Activated CD8-positive, alpha-beta memory T cell treated with anti-CD3 and anti-CD28 coated beads, Interleukin-2, amount 50 U/mL, for 1 hour (primary cell): ENCODE data around the gene MXD3.
"Not testable (repeated sequence)": the region's sequence is repeated elsewhere in the genome, so short reads cannot be mapped to it uniquely, and the experiment has no call there.

Experiments
- DNase-seq: peaks from one replicate; pipeline ENCODE4 v3.0.0-alpha.2; 2020; ENCODE audit errors: extremely low read depth

The MXD3 gene

DNA sequence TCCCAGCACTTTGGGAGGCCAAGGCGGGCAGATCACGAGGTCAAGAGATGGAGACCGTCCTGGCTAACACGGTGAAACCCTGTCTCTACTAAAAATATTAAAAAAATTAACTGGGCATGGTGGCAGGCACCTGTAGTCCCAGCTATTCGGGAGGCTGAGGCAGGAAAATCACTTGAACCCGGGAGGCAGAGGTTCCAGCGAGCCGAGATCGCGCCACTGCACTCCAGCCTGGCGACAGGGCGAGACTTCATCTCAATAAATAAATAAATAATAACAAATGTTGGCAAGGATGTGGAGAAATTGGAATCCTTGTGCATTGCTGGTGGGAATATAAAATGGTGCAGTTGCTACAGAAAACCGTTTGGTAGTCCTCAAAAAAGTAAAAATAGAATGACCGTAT, 31.3 kb upstream of the MXD3 start:
- not testable (repeated sequence) for DNase-seq

DNA sequence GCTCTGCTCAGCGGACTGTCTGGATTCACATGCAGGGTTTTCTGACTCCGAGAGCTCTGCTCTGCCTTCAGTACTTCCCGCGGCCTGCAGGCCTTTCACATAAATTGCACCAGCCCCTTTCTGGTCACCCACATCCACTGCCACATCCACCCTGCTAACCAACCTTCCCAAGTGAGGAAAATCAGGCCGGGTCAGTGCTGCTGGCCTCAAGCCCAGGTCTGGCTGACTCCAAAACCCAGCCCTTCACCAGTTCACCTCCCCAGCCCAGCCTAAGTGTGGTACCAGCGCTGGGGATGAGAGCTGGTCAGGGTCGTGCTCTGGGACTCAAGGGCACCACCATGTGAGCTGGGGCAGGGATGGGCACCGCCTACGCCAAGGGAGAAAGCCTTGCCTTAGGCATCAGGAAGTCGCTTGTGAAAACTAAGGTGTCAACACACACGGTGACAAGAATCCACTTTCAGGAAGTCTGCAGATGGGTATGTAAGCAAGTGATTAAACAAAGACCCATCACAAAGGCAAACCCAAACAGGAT, 27.5 kb upstream of the MXD3 start:
- DNase-seq, result no peak

GRCh38 chr5:177338251-177339106, 26.8 kb upstream of the MXD3 start:
- no peak for DNase-seq

DNA sequence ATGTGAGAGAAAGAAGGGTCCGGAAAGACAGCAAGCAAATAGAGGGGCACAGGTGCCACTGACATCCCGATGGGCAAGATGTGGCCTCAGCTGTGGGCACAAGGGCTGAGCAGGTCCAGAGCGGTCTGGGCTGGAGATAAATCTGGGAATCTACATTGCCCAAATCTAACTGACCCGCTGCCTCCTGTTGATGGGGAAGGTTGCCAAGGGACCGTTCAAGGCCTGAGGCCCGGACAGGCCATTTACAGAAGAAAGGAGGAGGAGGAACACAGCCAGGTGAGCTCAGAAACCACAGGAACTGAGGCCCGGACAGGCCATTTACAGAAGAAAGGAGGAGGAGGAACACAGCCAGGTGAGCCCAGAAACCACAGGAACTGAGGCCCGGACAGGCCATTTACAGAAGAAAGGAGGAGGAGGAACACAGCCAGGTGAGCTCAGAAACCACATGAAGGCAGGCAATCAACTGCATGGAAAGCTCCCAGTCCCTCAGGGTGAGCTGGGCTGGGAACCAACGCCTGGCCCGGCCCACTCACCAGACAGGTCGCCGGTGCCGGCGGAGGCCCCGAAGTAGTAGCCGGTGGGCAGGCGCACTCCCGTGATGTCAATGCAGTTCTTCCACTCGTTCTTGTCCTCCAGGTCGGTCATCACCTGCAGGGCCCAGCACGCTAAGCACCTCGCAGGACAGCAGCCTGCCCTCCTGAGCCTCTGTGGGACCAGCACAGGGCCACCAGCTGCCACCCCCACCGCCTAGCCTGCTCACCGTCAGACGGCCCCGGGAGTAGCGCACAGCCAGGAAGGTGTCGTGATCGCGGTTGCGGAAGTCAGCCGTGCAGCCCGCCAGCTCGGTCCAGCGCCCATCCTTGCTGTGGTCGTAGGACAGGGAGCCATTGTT, 25.2 kb upstream of the MXD3 start:
- DNase-seq, result no peak

- DNase-seq, result no peak
These were observed 24.4 kb upstream of the MXD3 start for GRCh38 chr5:177336112-177336511.

DNA sequence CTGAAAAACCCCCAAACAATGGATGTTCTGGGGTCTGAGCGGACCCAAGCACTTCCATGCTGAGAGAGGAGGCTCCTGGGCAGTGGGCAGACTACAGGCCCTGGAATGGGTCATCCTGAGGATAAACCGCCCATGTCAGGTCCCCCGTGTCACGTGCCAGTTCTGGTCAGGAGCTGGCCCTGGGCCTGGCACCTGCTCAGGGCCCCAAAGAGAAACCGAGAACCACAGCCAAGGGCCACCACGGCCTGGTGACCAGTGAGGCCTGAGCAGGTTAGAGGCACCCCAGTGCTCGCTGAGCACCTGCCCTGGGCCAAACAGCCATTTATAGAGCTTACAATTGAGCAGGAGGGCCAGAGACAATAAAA, 24.0 kb upstream of the MXD3 start:
- no peak for DNase-seq

- DNase-seq, result no peak
These were observed 23.3 kb upstream of the MXD3 start for GRCh38 chr5:177334781-177335700.

GRCh38 chr5:177334155-177334551, 22.5 kb upstream of the MXD3 start:
- DNase-seq, result no peak

DNA sequence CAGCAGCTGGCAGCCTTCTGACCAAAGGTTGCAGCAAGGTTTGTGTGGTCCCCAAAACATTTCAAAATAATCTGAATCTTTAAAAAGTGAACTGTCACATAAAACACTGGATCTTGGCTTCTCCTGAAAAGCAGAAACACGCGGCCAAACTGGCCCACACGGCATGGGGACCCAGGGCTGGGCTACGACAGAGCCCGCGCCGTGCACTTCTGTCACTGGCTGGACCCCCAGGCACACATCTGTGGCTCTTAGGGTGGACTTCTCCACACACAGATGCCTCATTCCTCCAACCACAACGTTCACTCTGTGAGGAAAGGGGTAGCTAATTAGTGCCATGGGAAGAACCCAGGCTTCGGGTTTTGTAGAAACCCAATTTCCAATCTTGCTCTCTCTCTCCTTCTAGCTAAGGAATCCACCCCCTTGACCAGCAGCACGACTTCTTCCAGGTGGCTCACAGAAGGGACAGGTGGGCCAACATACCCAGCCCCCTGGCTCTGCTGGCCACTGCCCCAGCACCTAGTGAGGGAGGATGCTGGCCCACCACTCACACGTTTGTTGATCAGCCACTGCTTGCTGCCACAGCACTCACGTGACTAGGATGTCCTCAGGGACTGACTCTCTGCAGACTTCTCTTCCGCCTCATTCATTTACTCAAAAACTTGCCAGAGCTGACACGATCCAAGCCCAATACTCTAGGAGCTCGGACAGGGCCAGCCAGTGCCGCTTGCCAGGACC, 21.9 kb upstream of the MXD3 start:
- DNase-seq, result no peak

DNA sequence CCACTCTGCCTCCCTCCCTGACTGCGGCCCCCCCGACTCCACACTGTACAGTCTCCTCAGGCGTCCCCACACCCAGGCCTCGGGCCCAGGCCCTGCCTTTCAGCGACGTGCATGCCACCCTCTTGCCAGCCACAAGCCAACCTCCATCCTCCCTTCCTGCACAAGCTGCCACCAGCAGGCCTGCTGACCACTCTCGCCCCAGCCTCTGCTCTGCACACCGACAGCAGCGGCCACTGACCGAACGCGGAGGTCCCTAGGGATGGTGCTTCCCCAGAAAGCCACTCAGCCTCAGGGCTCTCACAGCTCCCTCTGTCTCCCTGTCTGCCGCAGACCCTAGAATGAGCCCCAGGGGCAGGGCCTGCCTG, 21.2 kb upstream of the MXD3 start:
- DNase-seq, result no peak

DNA sequence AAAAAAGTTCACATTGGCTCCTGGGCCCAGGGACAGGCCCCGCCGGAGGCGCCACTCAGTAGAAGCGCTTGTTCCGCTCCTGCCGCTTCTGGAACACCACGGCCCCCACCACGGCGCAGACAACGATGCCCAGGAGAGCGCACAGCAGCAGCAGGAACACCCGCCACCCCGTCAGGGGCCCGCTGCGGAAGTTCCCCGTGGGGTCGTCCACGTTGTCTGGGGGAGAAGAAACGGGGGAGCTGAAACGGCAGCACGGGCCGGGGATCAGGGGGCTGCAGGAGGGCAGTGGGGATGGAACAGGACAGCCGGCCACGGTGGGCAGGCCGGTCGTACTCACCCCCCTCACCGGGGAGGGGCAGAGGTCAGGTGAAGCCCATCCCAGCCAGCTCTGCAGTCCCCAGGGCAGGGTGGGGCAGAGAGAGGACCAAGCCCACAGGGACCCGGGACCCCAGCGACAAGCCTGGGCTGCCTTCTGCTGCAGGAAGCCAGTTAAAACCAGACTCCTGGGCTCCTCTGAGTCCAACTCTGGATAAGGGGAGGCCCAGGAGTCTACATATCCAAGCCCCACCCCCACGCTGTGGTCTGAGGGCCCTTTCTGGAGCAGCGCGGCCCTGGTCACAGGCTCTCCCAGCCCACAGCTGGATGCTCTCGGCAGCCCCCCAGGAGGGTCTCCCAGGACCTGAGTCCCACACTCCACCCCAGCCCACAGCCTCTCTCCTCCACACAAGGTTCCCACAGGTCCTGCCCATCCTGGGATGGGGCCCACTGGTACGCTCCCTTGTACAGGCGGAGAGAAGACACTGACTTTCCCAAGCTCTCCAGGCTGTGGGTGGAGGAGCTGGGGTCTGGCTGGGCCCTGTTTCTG, 20.6 kb upstream of the MXD3 start:
- DNase-seq, result no peak

GRCh38 chr5:177330991-177331842, 19.5 kb upstream of the MXD3 start:
- no peak for DNase-seq

GRCh38 chr5:177329883-177330282, 18.2 kb upstream of the MXD3 start:
- no peak for DNase-seq

DNA sequence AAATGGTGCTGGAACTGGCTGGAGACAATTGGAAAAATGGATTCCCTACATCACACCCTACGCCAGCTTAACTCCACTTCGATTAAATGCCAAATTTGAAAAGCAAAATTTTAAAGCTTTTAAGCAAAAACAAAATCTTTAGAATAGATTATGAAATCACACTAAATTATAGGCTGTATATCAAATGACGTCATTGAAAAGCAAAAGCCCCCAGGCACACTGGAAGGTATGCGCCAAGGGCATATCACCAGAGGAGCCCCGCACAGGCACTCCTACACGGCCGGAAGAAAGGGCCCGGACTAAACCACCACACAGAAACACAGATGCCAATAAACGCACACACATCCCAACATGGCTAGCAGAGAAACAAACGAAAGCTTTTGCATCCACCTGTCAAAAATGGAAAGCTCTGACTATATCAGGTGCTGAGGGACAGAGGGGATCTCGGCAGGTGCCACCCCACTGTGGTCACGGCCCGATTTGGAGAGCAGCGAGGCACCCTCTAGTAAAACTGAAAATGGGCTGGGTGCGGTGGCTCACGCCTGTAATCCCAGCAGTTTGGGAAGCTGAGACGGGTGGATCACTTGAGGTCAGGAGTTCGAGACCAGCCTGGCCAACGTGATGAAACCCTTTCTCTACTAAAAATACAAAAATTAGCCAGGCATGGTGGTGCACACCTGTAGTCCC, 17.0 kb upstream of the MXD3 start:
- no peak for DNase-seq

DNA sequence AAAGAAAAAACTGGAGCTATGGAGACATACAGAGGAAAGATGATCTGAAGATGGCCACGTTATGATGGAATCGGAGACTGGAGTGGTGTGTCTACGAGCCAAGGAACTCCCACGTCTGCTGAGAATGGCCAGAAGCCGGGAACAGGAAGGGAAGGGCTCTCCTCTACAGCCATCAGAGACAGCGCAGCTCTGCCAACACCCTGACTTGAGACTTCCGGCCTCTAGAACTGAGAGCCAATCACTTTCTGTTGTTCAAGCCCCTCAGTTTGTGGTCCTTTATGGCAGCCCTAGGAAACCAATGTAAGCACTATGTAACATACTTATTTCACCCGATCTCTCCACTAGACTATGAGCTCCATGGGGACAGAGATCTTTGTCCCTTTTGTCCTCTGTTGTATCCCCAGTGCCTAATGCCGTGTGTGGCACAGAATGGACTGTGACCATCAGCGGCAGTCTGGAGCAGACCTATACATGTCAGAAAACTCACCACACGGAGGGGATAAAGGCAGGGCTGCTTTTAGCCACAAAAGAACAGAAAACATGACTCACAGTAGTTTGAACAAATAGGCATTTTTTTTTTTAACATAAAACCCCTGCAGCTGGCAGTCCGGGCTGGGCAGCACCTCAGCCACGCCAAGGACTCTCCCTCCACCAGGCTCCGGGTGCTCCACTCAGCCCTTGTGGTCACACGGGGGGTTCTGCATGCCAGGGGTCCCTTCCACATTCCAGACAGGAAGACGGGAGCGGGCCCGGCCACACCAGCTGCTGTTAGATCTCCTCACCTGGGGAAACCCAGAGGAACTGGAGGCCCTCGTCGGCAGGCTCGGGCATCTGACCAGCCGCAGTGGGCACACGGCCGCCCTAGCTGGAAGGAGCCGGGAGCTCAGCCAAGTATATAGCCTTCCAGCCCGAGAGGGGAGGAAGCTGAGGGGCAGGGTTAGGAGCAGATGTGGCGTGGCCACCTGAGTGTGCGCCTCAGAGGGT, 16.1 kb upstream of the MXD3 start:
- no peak for DNase-seq

DNA sequence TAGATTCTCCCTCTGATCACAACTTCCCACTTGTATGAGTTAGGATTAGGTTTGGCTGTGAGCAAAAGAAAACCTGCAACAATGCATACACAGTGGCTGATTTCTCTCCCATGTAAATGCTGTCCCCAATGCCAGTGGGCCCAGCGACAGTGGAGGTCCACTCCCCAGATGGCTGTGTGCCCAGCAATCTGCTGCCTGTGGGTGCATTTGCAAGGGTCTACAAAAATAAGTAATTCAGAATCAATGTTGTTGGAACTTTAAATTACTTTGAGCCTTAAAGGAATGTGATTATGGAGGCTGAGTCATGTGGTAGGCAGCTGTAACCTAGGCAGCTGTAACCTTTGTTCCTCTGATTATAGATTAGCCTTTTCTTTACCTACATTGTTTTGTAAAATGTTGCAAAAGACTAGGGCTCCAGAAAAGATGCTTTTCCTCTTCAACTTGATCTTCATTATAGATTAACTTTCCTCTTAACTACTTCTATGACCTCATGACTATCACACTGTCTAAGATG, 14.2 kb upstream of the MXD3 start:
- DNase-seq, result no peak

DNA sequence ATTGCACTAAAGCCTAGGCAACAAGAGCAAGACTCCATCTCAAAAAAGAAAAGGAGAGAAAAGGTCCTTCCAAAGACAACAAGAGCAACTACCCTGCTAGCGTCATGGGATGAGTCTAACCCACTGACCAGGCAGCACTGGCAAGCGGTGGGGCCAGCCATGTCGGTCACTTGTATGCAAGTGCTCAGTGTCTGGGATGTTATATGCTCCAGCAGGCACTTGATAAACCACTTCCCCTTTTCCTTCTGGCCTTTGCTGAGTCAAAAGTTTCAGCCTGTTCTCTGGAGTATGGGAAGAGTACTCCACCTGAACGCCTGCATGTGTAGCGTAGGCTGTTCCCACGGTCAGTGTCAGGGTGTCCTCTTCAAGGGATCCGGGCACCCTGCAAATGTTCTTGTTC, 9.2 kb upstream of the MXD3 start:
- DNase-seq, result no peak
